Mesothelial cell of epicardium (in vitro differentiated cells): ENCODE results near the gene KRT27. TPM values are rescaled to one million over a fixed set of nuclear protein-coding genes. Genes with fewer than 3 reads are reported as not detected.
"Not testable (repeated sequence)": the region's sequence is repeated elsewhere in the genome, so short reads cannot be mapped to it uniquely, and the experiment has no call there.

Source experiments
- DNase-seq, 2 experiments: peaks; one replicate each; pipeline ENCODE4 v3.0.0; 2021; ENCODE audit warnings: low spot score in 2 of 2; ENCODE audit not compliant: unreplicated experiment in 2 of 2
- H3K27ac Mint-ChIP-seq: 2 replicates; pipeline ENCODE4 v1.8.0; 2021; ENCODE audit warnings: mixed read lengths
- H3K27me3 Mint-ChIP-seq: 2 replicates; pipeline ENCODE4 v1.8.0; 2021; ENCODE audit warnings: low read depth, mixed read lengths
- H3K36me3 Mint-ChIP-seq: 2 replicates; pipeline ENCODE4 v1.8.0; 2021; ENCODE audit warnings: mixed read lengths
- H3K4me1 Mint-ChIP-seq: 2 replicates; pipeline ENCODE4 v1.8.0; 2021; ENCODE audit warnings: mixed read lengths
- H3K4me3 Mint-ChIP-seq: 2 replicates; pipeline ENCODE4 v1.8.0; 2021; ENCODE audit warnings: mild to moderate bottlenecking, moderate library complexity, mixed read lengths
- H3K9me3 Mint-ChIP-seq: 2 replicates; pipeline ENCODE4 v1.8.0; 2021; ENCODE audit warnings: mixed read lengths
- CTCF ChIP-seq: fragments of 200-600 bp; sonication (generic); IDR thresholded peaks from one replicate; pipeline ENCODE4 v1.5.0; 2021; ENCODE audit warnings: antibody characterized with exemption; ENCODE audit not compliant: unreplicated experiment
- total RNA-seq: library from RNA; stranded (reverse); gene quantifications from 3 replicates; pipeline ENCODE4 v1.2.1, GENCODE V29; 2021

The KRT27 gene
- total RNA-seq, 1 donor from 2014 or later = not detected

GRCh38 chr17:40753804-40754203 lies 28.5 kb downstream of the KRT27 start:
- Mint-ChIP-seq H3K4me1 (no peaks in the 10 kb centered on the region), H3K9me3 (peaks cover 17% of the 10 kb centered on the region), H3K27ac (no peak overlapping the region), H3K36me3 (no peaks in the 10 kb centered on the region), H3K27me3 (peaks cover 61% of the 10 kb centered on the region), H3K4me3 (no peak overlapping the region)
- no peak for DNase-seq
- no peak for TF ChIP-seq CTCF

- no peaks in the 10 kb centered on the region for H3K36me3 Mint-ChIP-seq
Measured at GRCh38 chr17:40751065-40751464, 31.3 kb downstream of the KRT27 start.

GRCh38 chr17:40750391-40750790 lies 32.0 kb downstream of the KRT27 start:
- Mint-ChIP-seq H3K9me3 (peaks cover 3% of the 10 kb centered on the region), H3K36me3 (no peaks in the 10 kb centered on the region), H3K4me3 (no peak overlapping the region), H3K27me3 (peaks cover 63% of the 10 kb centered on the region), H3K27ac (no peak overlapping the region), H3K4me1 (no peaks in the 10 kb centered on the region)
- no peak for TF ChIP-seq CTCF
- DNase-seq = no peak

More at GRCh38 chr17:40751065-40751464, 31.3 kb downstream of the KRT27 start:
- H3K27me3 Mint-ChIP-seq = peaks cover 66% of the 10 kb centered on the region
- H3K9me3 Mint-ChIP-seq = peaks cover 3% of the 10 kb centered on the region
- no peak overlapping the region for H3K27ac Mint-ChIP-seq
- H3K4me3 Mint-ChIP-seq = no peak overlapping the region
- no peaks in the 10 kb centered on the region for H3K4me1 Mint-ChIP-seq
- TF ChIP-seq CTCF = no peak
- no peak for DNase-seq

- not testable (repeated sequence) for H3K27ac Mint-ChIP-seq, H3K9me3 Mint-ChIP-seq, H3K4me3 Mint-ChIP-seq, DNase-seq, H3K36me3 Mint-ChIP-seq, H3K4me1 Mint-ChIP-seq
- H3K27me3 Mint-ChIP-seq = peaks cover 63% of the 10 kb centered on the region
Measured at GRCh38 chr17:40748666-40749065, 33.7 kb downstream of the KRT27 start.

- no peak overlapping the region for H3K4me3 Mint-ChIP-seq
- peaks cover 11% of the 10 kb centered on the region for H3K9me3 Mint-ChIP-seq
- no peak for DNase-seq
- no peak for TF ChIP-seq CTCF
- no peaks in the 10 kb centered on the region for H3K4me1 Mint-ChIP-seq
- peaks cover 2% of the 10 kb centered on the region for H3K36me3 Mint-ChIP-seq
- no peak overlapping the region for H3K27ac Mint-ChIP-seq
- H3K27me3 Mint-ChIP-seq = peaks cover 69% of the 10 kb centered on the region
Measured at GRCh38 chr17:40738553-40738952, 43.8 kb downstream of the KRT27 start.

- Mint-ChIP-seq H3K27me3 (peaks cover 73% of the 10 kb centered on the region), H3K4me1 (no peaks in the 10 kb centered on the region), H3K4me3 (no peak overlapping the region), H3K36me3 (no peaks in the 10 kb centered on the region), H3K27ac (no peak overlapping the region), H3K9me3 (no peaks in the 10 kb centered on the region)
- no peak for DNase-seq
- TF ChIP-seq CTCF = no peak
Measured at GRCh38 chr17:40735016-40735415, 47.3 kb downstream of the KRT27 start.
